ENCODE data around the gene ZNF524. TPM values are rescaled to one million over a fixed set of nuclear protein-coding genes. Genes with fewer than 3 reads are reported as not detected.

ZNF524 gene
- total RNA-seq, 2 donors from 2014 or later: 10.6 to 11.1 TPM

GRCh38 chr19:55633861-55634260 is 33.8 kb downstream of the ZNF524 start:
- intact Hi-C loops (cut with DNase I): no loop called here
- no peak for DNase-seq (ENCODE audit: low spot score)

DNA sequence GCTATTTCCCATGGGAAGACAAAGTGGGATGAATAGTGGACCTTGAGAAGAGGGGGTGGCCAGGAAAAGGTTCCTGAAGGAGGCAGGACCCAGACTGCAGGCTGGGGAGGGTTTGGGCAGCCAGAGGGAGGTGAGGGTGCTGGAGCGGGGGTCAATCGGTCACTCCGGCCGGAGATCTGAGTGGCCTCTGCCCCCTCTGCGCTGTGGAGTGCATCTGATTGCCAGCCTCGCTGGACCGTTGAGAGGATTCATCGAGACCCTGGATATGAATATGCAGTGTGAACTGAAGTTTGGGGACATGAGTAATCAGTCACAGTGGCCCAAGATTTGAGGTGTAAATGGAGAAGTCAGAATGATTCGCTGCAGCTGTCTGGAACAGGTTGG is 35.2 kb downstream of the ZNF524 start:
- intact Hi-C loops (cut with DNase I): no loop called here
- DNase-seq (ENCODE audit: low spot score): no peak

GRCh38 chr19:55635856-55636440 is 35.9 kb downstream of the ZNF524 start:
- intact Hi-C loops (cut with DNase I): no loop called here
- DNase-seq (ENCODE audit: low spot score): no peak

DNA sequence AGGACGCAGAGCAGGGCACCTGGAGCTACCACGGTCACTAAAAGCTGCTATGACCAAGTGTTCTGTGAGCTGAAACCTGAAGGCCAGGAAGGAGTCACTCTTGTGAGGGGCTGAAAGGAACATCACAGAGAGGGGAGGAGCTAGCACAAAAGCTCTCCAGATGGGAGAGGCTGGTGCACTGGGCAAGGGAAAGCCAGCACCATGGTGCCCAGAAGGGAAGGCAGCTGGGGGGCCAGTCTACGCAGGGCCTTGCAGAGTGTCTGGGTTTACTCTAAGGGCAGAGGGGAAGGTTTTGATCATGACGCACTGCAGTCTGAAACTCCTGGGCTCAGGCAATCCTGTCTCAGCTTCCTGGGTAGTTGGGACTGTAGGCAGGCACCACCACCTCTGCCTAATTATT is 36.6 kb downstream of the ZNF524 start:
- no peak for DNase-seq (ENCODE audit: low spot score)
- intact Hi-C loops (cut with DNase I): no loop called here

GRCh38 chr19:55637534-55637933 is 37.4 kb downstream of the ZNF524 start:
- intact Hi-C loops (cut with DNase I): no loop called here
- no peak for DNase-seq (ENCODE audit: low spot score)

DNA sequence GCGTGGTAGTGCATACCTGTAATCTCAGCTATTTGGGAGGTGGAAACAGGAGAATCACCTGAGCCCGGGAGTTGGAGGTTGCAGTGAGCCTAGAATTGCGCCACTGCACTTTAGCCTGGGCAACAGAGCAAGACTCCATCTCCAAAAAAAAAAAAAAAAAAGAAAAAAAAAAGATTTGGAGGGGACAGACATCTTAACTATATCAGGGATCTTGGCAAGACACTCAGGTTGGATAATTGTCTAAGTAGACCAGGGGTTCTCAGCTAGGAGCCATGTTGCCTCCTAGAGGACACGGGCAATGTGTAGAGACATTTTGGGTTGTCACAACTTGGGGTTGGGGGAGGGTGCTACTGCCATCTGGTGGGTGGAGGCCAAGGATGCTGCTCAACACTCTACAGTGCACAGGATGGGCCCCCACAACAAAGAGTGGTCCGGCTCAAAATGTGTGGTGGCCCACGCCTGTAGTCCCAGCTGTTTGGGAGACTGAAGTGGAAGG is 38.8 kb downstream of the ZNF524 start:
- intact Hi-C loops (cut with DNase I): no loop called here
- DNase-seq (ENCODE audit: low spot score): no peak

GRCh38 chr19:55640043-55640576 is 40.0 kb downstream of the ZNF524 start:
- DNase-seq (ENCODE audit: low spot score): peak; percentile 93
- intact Hi-C loops (cut with DNase I): no loop called here

GRCh38 chr19:55640577-55641425 is 40.7 kb downstream of the ZNF524 start, which contains the start of gene ZNF580:
Gene ZNF580, plus strand, starts transcription at chr19:55641002. Its CDS starts 1,507 bp downstream, at chr19:55642509.
- DNase-seq (ENCODE audit: low spot score): no peak
- intact Hi-C loops (cut with DNase I): no loop called here

GRCh38 chr19:55641426-55642152 is 41.5 kb downstream of the ZNF524 start:
- no peak for DNase-seq (ENCODE audit: low spot score)
- intact Hi-C loops (cut with DNase I): no loop called here

GRCh38 chr19:55642153-55643002 is 42.3 kb downstream of the ZNF524 start:
- DNase-seq (ENCODE audit: low spot score): no peak
- intact Hi-C loops (cut with DNase I): no loop called here

- DNase-seq (ENCODE audit: low spot score): peak; percentile 93
Measured at GRCh38 chr19:55643003-55643886, 43.2 kb downstream of the ZNF524 start, which contains the start of gene ZNF581. Gene ZNF581, plus strand, starts transcription at chr19:55643649. Its CDS starts 923 bp downstream, at chr19:55644572.

GRCh38 chr19:55643887-55644176 is 43.7 kb downstream of the ZNF524 start:
- intact Hi-C loops (cut with DNase I): no loop called here

More at GRCh38 chr19:55643003-55643886, 43.2 kb downstream of the ZNF524 start, which contains the start of gene ZNF581:
- intact Hi-C loops (cut with DNase I): no loop called here

DNA sequence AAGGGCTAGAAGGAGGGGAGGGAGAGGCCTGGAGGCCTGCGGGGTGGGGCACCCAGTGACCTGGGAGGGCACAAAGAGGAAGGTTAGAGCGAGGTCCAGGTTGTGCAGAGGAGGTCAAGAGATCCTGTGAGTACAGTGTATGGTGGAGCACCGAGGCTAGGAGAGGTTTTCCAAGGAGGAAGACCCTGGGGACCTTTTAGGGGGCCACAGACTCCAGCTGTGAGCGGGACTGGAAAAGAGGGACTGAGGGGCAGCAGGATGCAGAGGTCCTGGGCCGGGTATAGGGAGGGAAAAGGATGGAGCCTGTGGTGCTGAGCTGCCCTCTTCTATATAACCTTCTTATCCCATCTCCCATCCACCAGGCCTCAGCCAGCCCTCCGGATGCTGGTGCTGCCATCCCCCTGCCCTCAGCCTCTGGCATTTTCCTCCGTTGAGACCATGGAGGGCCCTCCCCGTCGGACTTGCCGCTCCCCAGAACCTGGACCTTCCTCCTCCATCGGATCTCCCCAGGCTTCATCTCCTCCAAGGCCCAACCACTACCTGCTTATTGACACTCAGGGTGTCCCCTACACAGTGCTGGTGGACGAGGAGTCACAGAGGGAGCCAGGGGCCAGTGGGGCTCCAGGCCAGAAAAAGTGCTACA is 44.2 kb downstream of the ZNF524 start:
- intact Hi-C loops (cut with DNase I): no loop called here
- no peak for DNase-seq (ENCODE audit: low spot score)

More at GRCh38 chr19:55643887-55644176, 43.7 kb downstream of the ZNF524 start:
- no peak for DNase-seq (ENCODE audit: low spot score)

DNA sequence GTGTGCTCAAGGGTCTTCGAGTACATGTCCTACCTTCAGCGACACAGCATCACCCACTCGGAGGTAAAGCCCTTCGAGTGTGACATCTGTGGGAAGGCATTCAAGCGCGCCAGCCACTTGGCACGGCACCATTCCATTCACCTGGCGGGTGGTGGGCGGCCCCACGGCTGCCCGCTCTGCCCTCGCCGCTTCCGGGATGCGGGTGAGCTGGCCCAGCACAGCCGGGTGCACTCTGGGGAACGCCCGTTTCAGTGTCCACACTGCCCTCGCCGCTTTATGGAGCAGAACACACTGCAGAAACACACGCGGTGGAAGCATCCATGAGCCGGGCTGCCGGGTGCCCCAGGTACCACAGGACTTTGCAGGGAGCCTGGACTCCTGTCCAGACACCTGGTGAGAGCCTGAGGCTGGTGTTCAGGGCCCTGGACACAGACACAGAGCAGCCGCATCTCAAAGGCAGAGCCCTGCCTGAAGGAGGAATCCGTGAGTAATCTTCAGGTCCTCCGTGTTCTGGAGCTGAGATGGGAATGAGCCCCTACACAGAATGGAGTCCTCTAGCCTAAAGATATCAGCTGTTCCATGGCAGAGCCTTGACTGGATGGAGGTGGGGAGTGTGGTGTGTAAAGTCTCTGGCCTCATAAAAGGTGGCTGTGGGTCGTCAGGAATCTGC is 44.9 kb downstream of the ZNF524 start:
- no peak for DNase-seq (ENCODE audit: low spot score)
- intact Hi-C loops (cut with DNase I): no loop called here

- intact Hi-C loops (cut with DNase I): no loop called here
- no peak for DNase-seq (ENCODE audit: low spot score)
Measured at GRCh38 chr19:55645512-55645881, 45.4 kb downstream of the ZNF524 start.

- no peak for DNase-seq (ENCODE audit: low spot score)
- intact Hi-C loops (cut with DNase I): no loop called here
Measured at GRCh38 chr19:55646889-55647731, 47.0 kb downstream of the ZNF524 start.

All from posterior vena cava (tissue), 2 donors.